Umbilical cord (tissue), 2 donors: ENCODE data around the gene OR2A5. TPM values are rescaled to one million over a fixed set of nuclear protein-coding genes. Genes with fewer than 3 reads are reported as not detected.
A peak's percentile ranks its signal among the peaks of the same experiment; 100 is the strongest.
"Not testable (repeated sequence)": the region's sequence is repeated elsewhere in the genome, so short reads cannot be mapped to it uniquely, and the experiment has no call there.

Experiments
- DNase-seq: peaks from one replicate; pipeline ENCODE4 v3.0.0-alpha.2; 2015; ENCODE audit warnings: low spot score
- total RNA-seq: library from RNA; depleted of rRNA; stranded (reverse); fragments of >200 nt; gene quantifications from one replicate; pipeline ENCODE4 v1.2.3, GENCODE V29; 2014; ENCODE audit warnings: low replicate concordance; ENCODE audit not compliant: insufficient read depth

The OR2A5 gene
- total RNA-seq, 1 donor from 2014 or later = 3.6 TPM

- DNase-seq = peak; percentile 58
Observed at GRCh38 chr7:144032985-144033709, 15.6 kb upstream of the OR2A5 start.

DNA sequence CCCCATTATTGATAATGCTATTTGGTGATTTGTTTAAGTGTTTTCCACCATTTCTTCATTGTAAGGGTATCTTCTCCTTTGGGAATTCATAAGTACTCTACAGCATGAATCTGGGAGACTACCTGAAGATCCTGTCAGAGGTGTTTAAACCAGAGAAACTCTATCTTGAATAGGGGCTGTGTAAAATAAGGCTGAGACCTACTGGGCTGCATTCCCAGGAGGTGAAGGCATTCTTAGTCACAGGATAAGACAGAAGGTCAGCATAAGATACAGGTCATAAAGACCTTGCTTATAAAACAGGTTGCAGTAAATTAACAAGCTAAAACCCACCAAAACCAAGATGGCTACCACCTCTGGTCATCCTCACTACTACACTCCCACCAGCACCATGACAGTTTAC lies 13.4 kb upstream of the OR2A5 start:
- no peak for DNase-seq

DNA sequence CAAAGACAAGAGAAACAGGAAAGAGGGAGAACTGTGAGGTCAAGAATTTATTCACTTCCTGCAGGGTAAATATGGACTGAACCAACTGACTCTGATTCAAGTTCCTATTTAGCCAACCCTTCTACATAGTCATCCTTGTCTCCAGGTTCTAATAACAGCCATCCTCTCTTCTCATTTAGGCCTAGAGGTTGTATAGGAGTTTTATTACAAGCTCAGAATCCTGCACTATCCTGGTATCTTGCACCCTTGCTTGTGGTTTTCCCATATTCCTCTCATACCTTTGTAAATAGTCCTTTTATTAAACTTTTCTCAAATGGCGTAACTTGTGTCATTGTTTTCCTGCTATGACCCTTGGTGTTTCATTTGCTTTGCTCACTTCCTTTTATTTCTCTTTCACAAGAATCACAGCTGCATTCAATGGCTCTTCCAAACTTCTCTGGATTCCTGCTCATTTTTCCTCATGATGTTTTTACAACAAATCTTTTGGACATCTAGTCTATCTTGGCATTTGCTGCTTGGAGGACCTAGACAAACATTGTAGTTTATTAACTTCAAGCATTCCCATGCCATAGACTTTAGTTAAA lies 12.4 kb upstream of the OR2A5 start:
- no peak for DNase-seq

GRCh38 chr7:144037414-144038035 lies 11.2 kb upstream of the OR2A5 start:
- no peak for DNase-seq

GRCh38 chr7:144038887-144039286 lies 9.9 kb upstream of the OR2A5 start:
- DNase-seq = no peak

DNA sequence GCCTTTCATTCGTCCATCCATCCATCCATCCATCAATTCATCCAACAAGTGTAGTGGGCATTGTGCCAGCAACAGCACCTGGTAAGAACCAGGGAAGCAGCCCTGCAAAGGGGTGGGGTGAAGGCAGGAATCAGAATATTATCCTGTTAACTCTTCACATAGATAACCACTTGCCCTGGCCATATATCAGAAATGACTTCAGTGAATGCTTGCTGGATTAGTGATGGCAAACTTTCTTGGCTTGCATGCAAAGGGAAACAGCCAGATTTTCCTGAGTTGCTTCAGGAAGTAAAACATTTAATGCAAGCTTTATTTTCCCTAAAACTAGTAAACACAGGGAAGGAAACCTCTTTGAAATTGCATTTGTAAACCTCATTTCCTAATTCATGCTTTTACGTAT lies 743 bp downstream of the OR2A5 start:
- peak; percentile 90 for DNase-seq

GRCh38 chr7:144050093-144050492 lies 1.3 kb downstream of the OR2A5 start:
- peak; percentile 95 for DNase-seq

- DNase-seq = not testable (repeated sequence)
Observed at GRCh38 chr7:144050884-144051283, 2.1 kb downstream of the OR2A5 start.

- DNase-seq = no peak
Observed at GRCh38 chr7:144057954-144058353, 9.2 kb downstream of the OR2A5 start.

DNA sequence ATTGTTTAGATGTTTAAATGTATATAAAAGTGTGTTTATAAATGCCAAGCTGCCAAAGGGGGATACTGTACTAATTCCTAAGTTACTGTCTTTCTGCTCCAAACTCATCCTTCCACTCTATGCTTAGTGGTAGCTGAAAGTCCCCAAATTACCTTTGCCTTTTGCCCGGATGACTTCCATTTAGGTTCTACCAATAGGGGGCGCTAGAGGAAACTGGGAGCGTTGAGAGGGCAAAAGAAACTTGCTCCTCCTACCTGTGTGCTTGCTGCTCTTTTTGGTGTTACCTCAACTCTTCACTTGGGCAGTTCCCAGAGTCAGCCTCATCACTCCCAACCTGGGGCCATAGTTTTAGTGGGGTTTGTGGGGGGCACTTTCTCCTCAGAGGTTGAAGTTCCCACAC lies 15.0 kb downstream of the OR2A5 start:
- no peak for DNase-seq

GRCh38 chr7:144069511-144069910 lies 20.8 kb downstream of the OR2A5 start, which contains the start of gene OR2A25:
OR2A25 (plus strand) TSS chr7:144069811; CDS start chr7:144074220, 4,409 bp downstream.
- DNase-seq = no peak

- DNase-seq = peak; percentile 42
Observed at GRCh38 chr7:144069953-144070352, 21.2 kb downstream of the OR2A5 start.

- no peak for DNase-seq
Observed at GRCh38 chr7:144074374-144074773, 25.6 kb downstream of the OR2A5 start.

- DNase-seq = no peak
Observed at GRCh38 chr7:144085978-144086377, 37.2 kb downstream of the OR2A5 start, which contains the start of gene OR2A12. OR2A12 (plus strand) TSS chr7:144086278; CDS start chr7:144095108, 8,830 bp downstream.

- no peak for DNase-seq
Observed at GRCh38 chr7:144086730-144087129, 38.0 kb downstream of the OR2A5 start.

DNA sequence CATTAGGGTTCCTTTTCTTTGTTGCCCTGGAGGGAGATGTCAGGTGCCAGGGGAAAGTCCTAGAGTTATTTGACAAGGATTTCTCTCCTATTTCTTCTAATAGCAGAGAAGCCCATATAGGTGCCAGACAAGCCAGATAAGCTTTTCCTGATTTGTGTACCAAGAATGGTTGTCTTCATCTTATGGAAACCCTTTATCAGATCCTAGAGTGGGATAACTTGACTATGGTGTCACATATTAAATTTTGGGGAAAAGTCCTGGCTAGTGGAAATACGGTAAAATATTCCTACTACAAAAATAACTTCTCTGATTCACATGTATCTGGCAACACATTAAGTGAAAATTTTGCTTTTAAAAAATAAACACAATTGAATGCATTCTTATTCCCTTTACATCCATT lies 38.5 kb downstream of the OR2A5 start:
- DNase-seq = no peak

DNA sequence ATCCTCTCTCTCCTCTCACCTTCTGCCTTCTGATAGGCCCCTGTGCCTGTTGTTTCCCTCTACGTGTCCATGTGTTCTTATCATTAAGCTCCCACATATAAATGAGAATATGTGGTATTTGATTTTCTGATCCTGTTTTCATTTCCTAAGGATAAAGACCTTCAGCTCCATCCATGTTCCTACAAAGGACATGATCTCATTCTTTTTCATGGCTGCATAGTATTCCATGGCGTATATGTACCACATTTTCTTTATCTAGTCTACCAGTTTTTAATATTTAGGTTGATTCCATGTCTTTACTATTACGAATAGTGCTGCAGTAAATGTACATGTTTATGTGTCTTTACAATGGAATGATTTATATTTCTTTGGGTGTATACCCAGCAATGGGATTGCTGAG lies 41.9 kb downstream of the OR2A5 start:
- DNase-seq = no peak

DNA sequence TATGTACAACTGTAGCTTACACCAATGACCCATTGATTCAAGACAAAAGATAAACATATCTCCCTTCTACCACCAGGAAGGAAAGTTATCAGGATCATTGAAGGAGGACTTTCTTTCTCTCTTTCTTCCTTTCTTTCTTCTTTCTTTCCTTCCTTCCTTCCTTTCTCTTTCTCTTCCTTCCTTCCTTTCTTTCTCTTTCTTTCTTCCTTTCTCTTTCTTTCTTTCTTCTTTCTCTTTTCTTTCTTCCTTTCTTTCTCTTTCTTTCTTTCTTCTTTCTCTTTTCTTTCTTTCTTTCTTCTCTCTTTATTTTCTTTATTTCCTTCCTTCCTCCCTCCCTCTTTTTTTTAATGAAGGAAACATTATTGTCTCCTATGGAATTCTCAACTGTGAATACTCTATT lies 50.0 kb downstream of the OR2A5 start:
- DNase-seq = no peak

- DNase-seq = no peak
Observed at GRCh38 chr7:144100607-144101006, 51.9 kb downstream of the OR2A5 start.

DNA sequence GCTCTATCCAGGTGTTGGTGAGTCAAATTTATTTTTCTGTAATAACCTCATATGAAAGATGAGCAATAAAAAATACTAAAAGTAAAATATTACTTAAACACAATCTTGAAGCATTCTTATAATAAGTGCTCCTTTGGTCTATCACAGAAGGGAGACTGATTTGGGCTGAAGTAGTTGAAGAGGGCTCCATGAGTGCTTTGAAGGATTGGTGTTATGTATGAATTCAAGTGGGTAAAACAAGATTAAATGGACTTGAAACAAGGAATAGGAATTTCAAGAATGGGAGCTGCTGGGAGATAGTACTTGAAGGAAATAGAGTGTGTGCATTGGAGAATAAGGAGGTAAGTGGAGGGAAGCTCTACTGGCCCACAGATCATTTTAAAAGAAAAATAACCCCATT lies 53.3 kb downstream of the OR2A5 start:
- no peak for DNase-seq

GRCh38 chr7:144105211-144105610 lies 56.5 kb downstream of the OR2A5 start:
- DNase-seq = no peak
